H1 (cell line): ENCODE results near the gene ITGB2.
"Not testable (repeated sequence)": the region's sequence is repeated elsewhere in the genome, so short reads cannot be mapped to it uniquely, and the experiment has no call there.

Experiments used
- POLR2AphosphoS5 ChIP-seq: IDR thresholded peaks from 2 replicates; pipeline ENCODE4 v1.6.1; 2011; ENCODE audit warnings: low read depth, low read length
- SP2 ChIP-seq: IDR thresholded peaks from 2 replicates; pipeline ENCODE4 v1.6.1; 2012; ENCODE audit warnings: mild to moderate bottlenecking, low read length, inconsistent platforms
- TAF1 ChIP-seq: IDR thresholded peaks from 2 replicates; pipeline ENCODE4 v1.6.1; 2011; ENCODE audit warnings: mild to moderate bottlenecking, low read depth, low read length

DNA sequence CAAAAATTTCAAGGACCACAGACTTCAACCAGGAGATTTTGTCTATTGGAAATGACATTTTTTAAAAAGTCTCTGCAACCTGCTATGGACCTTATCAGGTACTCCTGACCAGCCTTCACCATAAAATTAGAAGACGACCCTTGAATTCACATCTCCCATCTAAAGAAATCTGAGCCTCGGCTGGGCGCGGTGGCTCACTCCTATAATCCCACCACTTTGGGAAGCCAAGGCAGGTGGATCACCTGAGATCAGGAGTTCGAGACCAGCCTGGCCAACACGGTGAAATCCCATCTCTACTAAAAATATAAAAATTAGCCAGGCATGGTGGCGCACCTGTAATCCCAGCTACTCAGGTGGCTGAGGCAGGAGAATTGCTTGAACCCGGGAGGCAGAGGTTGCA, 41.5 kb downstream of the ITGB2 start:
- not testable (repeated sequence) for TF ChIP-seq SP2, POLR2AphosphoS5, TAF1
